Skeletal muscle tissue (tissue), 4 donors: Measurements from ENCODE around the gene NUDT16L1. TPM values are rescaled to one million over a fixed set of nuclear protein-coding genes. Genes with fewer than 3 reads are reported as not detected.

Experiments
- H3K27ac ChIP-seq: one replicate; pipeline ENCODE4 v1.7.0; 2013; ENCODE audit warnings: mild to moderate bottlenecking, low read depth, low read length, inconsistent platforms
- H3K27me3 ChIP-seq, 3 donors: one replicate each; pipeline ENCODE4 v1.7.0; 2013; ENCODE audit warnings: low read length in 3 of 3; ENCODE audit not compliant: control insufficient read depth in 3 of 3, insufficient read depth in 3 of 3
- H3K36me3 ChIP-seq, 3 donors: one replicate each; pipeline ENCODE4 v1.7.0; 2013; ENCODE audit warnings: low read length in 3 of 3; ENCODE audit not compliant: control insufficient read depth in 3 of 3, insufficient read depth in 3 of 3
- H3K4me1 ChIP-seq, 3 donors: one replicate each; pipeline ENCODE4 v1.7.0; 2013; ENCODE audit warnings: low read length in 3 of 3, mild to moderate bottlenecking in 3 of 3; ENCODE audit not compliant: control insufficient read depth in 3 of 3, insufficient read depth in 3 of 3
- H3K4me3 ChIP-seq, 3 donors: one replicate each; pipeline ENCODE4 v1.7.0; 2013; ENCODE audit warnings: low read length in 3 of 3
- H3K9ac ChIP-seq, 3 donors: one replicate each; pipeline ENCODE4 v1.7.0; 2013; ENCODE audit warnings: low read length in 3 of 3, mild to moderate bottlenecking in 3 of 3, moderate library complexity in 2 of 3, low read depth in 1 of 3
- H3K9me3 ChIP-seq, 3 donors: one replicate each; pipeline ENCODE4 v1.7.0; 2013; ENCODE audit warnings: low read length in 3 of 3; ENCODE audit not compliant: control insufficient read depth in 3 of 3
- total RNA-seq: library from RNA; depleted of rRNA; stranded (reverse); fragments of >200 nt; gene quantifications from one replicate; pipeline ENCODE4 v1.2.3, GENCODE V29; 2014
- donor health status: Osteomylitis.

Gene NUDT16L1
- total RNA-seq, 1 donor from 2014 or later = 28.2 TPM

GRCh38 chr16:4723071-4723767, 29.9 kb downstream of the NUDT16L1 start:
- H3K4me1 ChIP-seq = no peaks in the 10 kb centered on the region
- no peak overlapping the region for H3K27ac ChIP-seq
- H3K9me3 ChIP-seq = no peaks in the 10 kb centered on the region
- H3K9ac ChIP-seq = no peak overlapping the region
- no peak overlapping the region for H3K4me3 ChIP-seq
- peaks cover 22 to 38% (median 37%) of the 10 kb centered on the region in 3 donors for H3K36me3 ChIP-seq
- H3K27me3 ChIP-seq = no peaks in the 10 kb centered on the region

GRCh38 chr16:4724661-4725270, 31.4 kb downstream of the NUDT16L1 start:
- H3K4me1 ChIP-seq = no peaks in the 10 kb centered on the region
- no peaks in the 10 kb centered on the region for H3K27me3 ChIP-seq
- H3K36me3 ChIP-seq = peaks cover 29 to 44% (median 43%) of the 10 kb centered on the region in 3 donors
- no peak overlapping the region for H3K4me3 ChIP-seq
- H3K9ac ChIP-seq = no peak overlapping the region
- H3K27ac ChIP-seq = no peak overlapping the region
- H3K9me3 ChIP-seq = no peaks in the 10 kb centered on the region

DNA sequence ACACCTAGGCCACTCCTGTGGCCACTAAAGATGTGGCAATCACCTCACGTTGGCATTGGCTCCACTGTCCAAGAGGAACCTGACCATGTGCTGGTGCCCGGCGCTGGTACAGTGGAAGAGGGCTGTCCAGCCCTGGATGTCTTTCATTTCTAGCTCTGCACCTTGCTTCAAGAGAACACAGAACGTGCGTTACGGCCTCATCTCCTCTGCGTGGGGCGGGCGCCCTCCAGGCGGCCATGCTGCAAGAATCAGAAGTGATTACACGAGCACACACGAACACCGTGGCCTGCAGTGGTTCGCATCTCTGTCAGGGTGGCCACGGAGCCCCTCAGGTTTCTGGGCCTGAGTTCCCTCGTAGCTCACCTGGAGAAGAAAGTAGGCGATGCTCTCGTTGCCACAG, 33.3 kb downstream of the NUDT16L1 start:
- Histone ChIP-seq H3K36me3 (peaks cover 32 to 52% (median 50%) of the 10 kb centered on the region in 3 donors), H3K27ac (no peak overlapping the region), H3K9me3 (no peaks in the 10 kb centered on the region), H3K27me3 (no peaks in the 10 kb centered on the region), H3K4me1 (no peaks in the 10 kb centered on the region), H3K9ac (no peak overlapping the region), H3K4me3 (no peak overlapping the region)

GRCh38 chr16:4728676-4729075, 35.3 kb downstream of the NUDT16L1 start:
- H3K36me3 ChIP-seq = peaks cover 27 to 51% (median 44%) of the 10 kb centered on the region in 3 donors
- H3K9me3 ChIP-seq = no peaks in the 10 kb centered on the region
- H3K27ac ChIP-seq = no peak overlapping the region
- no peak overlapping the region for H3K4me3 ChIP-seq
- H3K27me3 ChIP-seq = no peaks in the 10 kb centered on the region
- H3K4me1 ChIP-seq = peaks cover 0 to 3% (median under 1%) of the 10 kb centered on the region in 3 donors
- no peak overlapping the region for H3K9ac ChIP-seq

DNA sequence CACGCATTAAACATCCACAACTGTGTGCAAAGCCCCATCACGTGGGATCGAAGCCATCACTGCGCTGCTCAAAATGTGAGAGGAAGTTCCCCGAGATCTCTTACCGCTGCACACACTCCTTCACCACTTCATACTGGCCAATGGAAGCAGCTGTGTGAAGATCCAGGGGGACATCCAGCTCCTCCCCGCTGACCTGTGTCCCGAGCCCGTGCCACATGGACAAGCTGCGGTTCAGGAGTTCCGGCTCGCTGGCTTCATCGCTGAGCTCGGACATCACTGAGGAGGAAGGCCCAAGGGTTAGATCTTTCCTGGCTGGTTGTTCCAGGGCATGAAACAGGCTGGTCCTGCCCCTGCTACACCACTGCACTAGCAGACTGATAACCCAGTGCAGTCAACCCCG, 36.5 kb downstream of the NUDT16L1 start:
- H3K9me3 ChIP-seq = no peaks in the 10 kb centered on the region
- no peak overlapping the region for H3K9ac ChIP-seq
- H3K4me1 ChIP-seq = peaks cover under 1 to 11% (median 3%) of the 10 kb centered on the region in 3 donors
- peaks cover 27 to 46% (median 43%) of the 10 kb centered on the region in 3 donors for H3K36me3 ChIP-seq
- H3K27me3 ChIP-seq = no peaks in the 10 kb centered on the region
- H3K4me3 ChIP-seq = no peak overlapping the region
- H3K27ac ChIP-seq = no peak overlapping the region

DNA sequence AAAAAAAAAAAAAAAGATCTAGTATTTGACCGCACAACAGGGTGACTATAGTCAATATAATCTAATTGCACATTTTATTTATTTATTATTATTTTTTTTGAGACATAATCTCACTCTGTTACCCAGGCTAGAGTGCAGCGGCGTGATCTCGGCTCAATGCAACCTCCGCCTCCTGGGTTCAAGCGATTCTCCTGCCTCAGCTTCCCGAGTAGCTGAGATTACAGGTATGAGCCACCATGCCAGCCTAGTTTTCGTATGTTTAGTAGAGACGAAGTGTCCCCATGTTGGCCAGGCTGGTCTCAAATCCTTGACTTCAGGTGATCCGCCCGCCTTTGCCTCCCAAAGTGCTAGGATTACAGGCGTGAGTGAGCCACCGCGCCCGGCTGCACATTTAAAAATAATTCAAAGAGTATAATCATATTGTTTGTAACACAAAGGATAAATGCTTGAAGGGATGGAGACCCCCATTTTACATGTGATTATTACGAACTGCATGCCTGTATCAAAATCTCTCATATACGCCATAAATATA, 39.9 kb downstream of the NUDT16L1 start:
- peaks cover 6 to 20% (median 8%) of the 10 kb centered on the region in 3 donors for H3K4me1 ChIP-seq
- H3K27me3 ChIP-seq = peaks cover 0 to 1% (median 0%) of the 10 kb centered on the region in 3 donors
- H3K4me3 ChIP-seq = peak overlapping the region; percentile 85 to 98 (median 95)
- H3K9me3 ChIP-seq = no peaks in the 10 kb centered on the region
- H3K9ac ChIP-seq = peak overlapping the region; percentile 77 to 91 (median 86)
- peaks cover 14 to 23% (median 19%) of the 10 kb centered on the region in 3 donors for H3K36me3 ChIP-seq
- peak overlapping the region; percentile 86 for H3K27ac ChIP-seq

- peak overlapping the region; percentile 86 for H3K27ac ChIP-seq
- no peaks in the 10 kb centered on the region for H3K9me3 ChIP-seq
- H3K36me3 ChIP-seq = peaks cover 10 to 20% (median 15%) of the 10 kb centered on the region in 3 donors
- peaks cover 6 to 20% (median 8%) of the 10 kb centered on the region in 3 donors for H3K4me1 ChIP-seq
- peak overlapping the region; percentile 77 to 91 (median 86) for H3K9ac ChIP-seq
- peak overlapping the region; percentile 85 to 98 (median 95) for H3K4me3 ChIP-seq
- peaks cover 0 to 2% (median 0%) of the 10 kb centered on the region in 3 donors for H3K27me3 ChIP-seq
Observed at GRCh38 chr16:4733747-4734062, 40.3 kb downstream of the NUDT16L1 start.

DNA sequence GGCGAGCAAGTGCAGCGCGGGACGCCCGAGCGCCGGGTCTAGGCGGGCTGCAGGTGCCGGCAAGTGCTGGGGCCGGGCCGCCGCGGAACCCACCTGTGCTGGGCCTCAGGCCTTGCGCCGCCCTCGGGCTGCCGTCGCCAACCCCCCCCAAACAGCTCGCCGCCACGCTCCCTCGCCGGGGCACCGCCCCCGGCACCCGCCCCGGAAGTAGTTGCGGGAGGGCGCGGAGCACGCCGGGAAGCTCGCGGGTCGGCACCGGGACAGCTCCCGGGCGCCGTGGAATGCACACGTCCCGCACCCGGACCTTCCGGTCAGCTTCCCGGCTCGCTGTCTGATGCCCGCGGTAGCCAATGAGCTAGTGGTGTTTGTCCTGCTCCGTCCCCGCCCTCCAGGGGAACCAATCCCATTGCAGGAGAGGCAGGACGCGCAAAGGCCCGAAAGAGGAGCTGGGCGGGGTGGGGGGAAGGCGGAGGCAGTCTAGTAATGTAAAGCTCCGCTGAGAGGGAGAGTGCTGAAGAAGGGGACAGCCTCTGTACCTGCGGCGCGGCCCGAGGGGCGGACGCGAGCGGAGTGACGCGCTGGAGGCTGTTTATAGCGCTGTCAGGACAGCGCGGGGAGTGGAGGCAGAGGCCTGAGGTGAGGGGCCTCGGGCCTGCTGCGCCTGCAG, 40.8 kb downstream of the NUDT16L1 start, which contains the start of the genes ANKS3 and DNAAF8:
TSS of gene ANKS3 (minus strand) at position 209 of the 667 bp plus-strand sequence. CDS start 4,122 bp downstream, outside the sequence.
TSS of gene DNAAF8 (plus strand) at position 475 of the 667 bp plus-strand sequence. CDS start 1,978 bp downstream, outside the sequence.
- H3K9me3 ChIP-seq = no peaks in the 10 kb centered on the region
- peak within 1 kb of the TSS; percentile 90 to 98 (median 95) for H3K4me3 ChIP-seq
- peaks cover 6 to 20% (median 8%) of the 10 kb centered on the region in 3 donors for H3K4me1 ChIP-seq
- peak within 1 kb of the TSS; percentile 86 for H3K27ac ChIP-seq
- H3K36me3 ChIP-seq = peaks cover 6 to 15% (median 10%) of the 10 kb centered on the region in 3 donors
- H3K27me3 ChIP-seq = peaks cover 0 to 2% (median 0%) of the 10 kb centered on the region in 3 donors
- H3K9ac ChIP-seq = peak within 1 kb of the TSS; percentile 77 to 91 (median 86)

DNA sequence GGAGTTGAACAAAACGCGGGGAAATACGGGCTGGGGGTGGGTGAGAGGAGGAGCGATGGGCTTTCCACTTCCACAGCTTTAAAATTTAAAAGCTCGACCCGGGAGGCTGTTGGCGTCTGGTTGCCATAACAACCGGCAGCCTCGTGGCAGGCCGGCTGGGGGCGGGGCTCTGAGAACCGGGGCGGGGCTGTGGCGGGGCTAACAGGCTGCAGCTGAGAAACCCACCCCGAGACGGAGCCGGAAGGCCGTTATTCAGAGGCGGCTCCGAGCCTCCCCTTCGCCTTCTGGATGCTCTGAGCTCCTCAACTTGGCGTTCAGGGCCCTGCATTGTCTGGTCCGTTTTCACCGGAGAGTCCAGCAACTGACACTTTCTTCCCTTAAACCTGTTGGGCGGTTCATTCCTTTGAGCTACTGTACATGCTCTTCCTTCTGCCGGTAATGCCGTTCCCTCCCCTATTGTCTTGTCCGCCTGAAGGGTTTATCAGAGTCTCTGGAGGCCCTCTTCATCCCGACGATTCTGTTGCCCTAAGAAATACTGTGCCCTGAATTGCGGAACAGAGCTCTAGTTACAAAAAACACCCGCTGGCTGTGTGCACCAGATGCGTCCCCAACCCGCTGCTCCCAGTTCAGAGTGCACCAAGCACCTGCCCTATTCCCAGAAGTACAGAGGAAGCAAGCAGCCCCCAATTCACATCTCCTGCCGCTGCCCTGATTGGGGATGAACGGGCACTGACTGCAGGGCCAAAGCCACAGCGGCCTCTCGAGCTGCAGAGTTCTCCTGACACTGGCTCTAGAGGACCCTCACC, 41.6 kb downstream of the NUDT16L1 start:
- Histone ChIP-seq H3K9ac (peak overlapping the region; percentile 68 to 91 (median 86)), H3K27me3 (peaks cover 0 to 2% (median 0%) of the 10 kb centered on the region in 3 donors), H3K4me3 (peak overlapping the region; percentile 90 to 98 (median 95)), H3K36me3 (peaks cover 3 to 12% (median 4%) of the 10 kb centered on the region in 3 donors), H3K27ac (peak overlapping the region; percentile 86), H3K4me1 (peaks cover 6 to 20% (median 8%) of the 10 kb centered on the region in 3 donors), H3K9me3 (no peaks in the 10 kb centered on the region)
